GM21723 (cell line): ENCODE data around the gene BIRC7.

Experiments
- ATAC-seq: cut with Tn5 transposase; IDR thresholded peaks from one replicate; pipeline ENCODE4 v1.9.1; 2021; ENCODE audit warnings: mild to moderate bottlenecking, moderate library complexity; ENCODE audit not compliant: unreplicated experiment

BIRC7 gene

GRCh38 chr20:63278661-63279060 is 43.0 kb downstream of the BIRC7 start:
- no peak for ATAC-seq

- no peak for ATAC-seq
Measured at GRCh38 chr20:63279931-63280330, 44.2 kb downstream of the BIRC7 start.

- ATAC-seq, result no peak
Measured at GRCh38 chr20:63280371-63280770, 44.7 kb downstream of the BIRC7 start.

GRCh38 chr20:63280929-63281545 is 45.3 kb downstream of the BIRC7 start:
- ATAC-seq, result no peak

GRCh38 chr20:63281742-63282665 is 46.3 kb downstream of the BIRC7 start:
- ATAC-seq, result no peak

GRCh38 chr20:63282946-63283345 is 47.2 kb downstream of the BIRC7 start:
- no peak for ATAC-seq

GRCh38 chr20:63283397-63284082 is 47.8 kb downstream of the BIRC7 start:
- ATAC-seq, result no peak

- ATAC-seq, result no peak
Measured at GRCh38 chr20:63284083-63284440, 48.4 kb downstream of the BIRC7 start.

- no peak for ATAC-seq
Measured at GRCh38 chr20:63284544-63284949, 48.8 kb downstream of the BIRC7 start.

- no peak for ATAC-seq
Measured at GRCh38 chr20:63284981-63285524, 49.3 kb downstream of the BIRC7 start.

GRCh38 chr20:63285636-63286615 is 50.2 kb downstream of the BIRC7 start:
- no peak for ATAC-seq

- no peak for ATAC-seq
Measured at GRCh38 chr20:63286781-63287696, 51.3 kb downstream of the BIRC7 start.

- ATAC-seq, result no peak
Measured at GRCh38 chr20:63287697-63288580, 52.2 kb downstream of the BIRC7 start.

- no peak for ATAC-seq
Measured at GRCh38 chr20:63288581-63289251, 53.0 kb downstream of the BIRC7 start.

- no peak for ATAC-seq
Measured at GRCh38 chr20:63289311-63290135, 53.8 kb downstream of the BIRC7 start.
